Stimulated activated CD4-positive, alpha-beta T cell treated with anti-CD3 and anti-CD28 coated beads, Interleukin-2, amount 100 ng/mL, for 48 hours (primary cell): Measurements from ENCODE around the gene TSPAN1.
A peak's percentile ranks its signal among the peaks of the same experiment; 100 is the strongest.

Experiments
- DNase-seq, 2 donors: peaks; one replicate each; pipeline ENCODE4 v3.0.0-alpha.2; 2020

The TSPAN1 gene, protein sequence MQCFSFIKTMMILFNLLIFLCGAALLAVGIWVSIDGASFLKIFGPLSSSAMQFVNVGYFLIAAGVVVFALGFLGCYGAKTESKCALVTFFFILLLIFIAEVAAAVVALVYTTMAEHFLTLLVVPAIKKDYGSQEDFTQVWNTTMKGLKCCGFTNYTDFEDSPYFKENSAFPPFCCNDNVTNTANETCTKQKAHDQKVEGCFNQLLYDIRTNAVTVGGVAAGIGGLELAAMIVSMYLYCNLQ

DNA sequence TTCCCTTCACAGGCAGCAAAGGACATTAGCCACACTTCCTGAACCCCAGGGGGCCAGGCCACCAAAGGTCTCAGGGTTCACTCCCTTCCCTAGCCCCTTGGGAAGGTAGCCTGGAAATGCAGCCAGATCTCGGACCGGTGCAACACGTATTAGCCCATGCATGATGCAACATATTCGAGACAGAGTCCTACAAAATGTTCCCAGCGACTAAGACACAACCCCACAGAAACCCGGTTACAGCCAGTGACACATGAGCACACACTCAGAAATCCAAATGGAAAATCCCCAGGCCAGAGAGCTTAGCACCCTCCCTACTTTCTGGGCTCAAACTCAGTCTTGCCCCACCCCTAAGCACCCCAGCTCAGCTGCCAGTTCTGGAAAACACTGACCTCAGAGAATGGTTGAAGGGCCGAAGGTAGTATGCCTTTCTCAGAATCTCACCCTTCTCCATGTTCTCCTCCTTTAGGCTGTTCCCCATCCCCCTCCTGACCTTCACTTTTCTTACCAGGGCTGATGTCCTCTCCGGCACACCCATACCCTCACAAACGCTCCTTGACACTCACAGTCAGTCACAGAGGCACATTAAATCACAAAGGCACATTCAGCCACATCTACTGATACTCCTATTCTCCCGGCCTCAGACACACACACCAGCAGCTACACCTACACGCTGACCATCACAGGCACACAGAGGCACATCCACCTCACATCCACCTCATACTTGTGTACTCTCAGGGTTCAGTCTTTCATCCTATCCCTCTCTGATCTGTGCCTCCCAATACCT, at the start of gene TSPAN1:
Gene TSPAN1 (plus strand): TSS at position 640 of the 784 bp plus-strand sequence. CDS start 6,021 bp downstream, outside the sequence.
- no peak for DNase-seq

DNA sequence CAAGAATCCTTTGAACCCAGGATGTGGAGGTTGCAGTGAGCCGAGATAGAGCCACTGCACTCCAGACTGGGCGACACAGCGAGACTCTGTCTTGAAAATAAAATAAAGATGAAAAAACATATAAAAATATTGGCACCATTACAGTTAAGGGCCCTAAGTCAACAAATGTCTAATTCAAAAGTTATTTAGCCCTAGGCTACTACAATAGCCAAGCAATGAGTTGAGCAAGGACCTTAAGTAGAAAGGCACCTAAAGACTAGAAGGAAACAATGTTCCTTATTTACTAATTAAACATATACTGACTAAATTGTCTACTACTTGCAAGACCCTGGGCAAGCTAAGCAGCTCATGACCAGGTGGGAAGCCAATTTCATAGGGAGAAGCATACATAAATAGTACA, 46.5 kb upstream of the TSPAN1 start:
- no peak for DNase-seq

DNA sequence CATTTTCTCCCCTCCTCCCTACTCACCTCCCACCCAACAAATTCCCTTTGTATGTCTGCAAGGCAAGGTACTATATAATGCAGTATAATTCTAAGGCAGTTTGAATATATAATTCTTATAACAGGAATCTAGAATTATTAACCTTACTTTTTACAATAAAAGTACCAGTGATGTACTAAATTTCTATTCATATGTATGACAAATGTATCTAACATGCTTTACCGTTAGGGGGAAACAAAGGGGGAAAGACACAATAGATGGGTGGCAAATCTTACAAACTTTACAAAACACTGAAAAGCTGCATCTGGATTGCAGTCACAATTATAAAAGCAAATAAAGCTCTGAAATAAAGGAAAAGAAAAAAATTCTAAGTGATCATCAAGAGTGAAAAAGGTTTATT, 44.8 kb upstream of the TSPAN1 start:
- DNase-seq = no peak

GRCh38 chr1:46130606-46131005, 44.3 kb upstream of the TSPAN1 start:
- DNase-seq = no peak

DNA sequence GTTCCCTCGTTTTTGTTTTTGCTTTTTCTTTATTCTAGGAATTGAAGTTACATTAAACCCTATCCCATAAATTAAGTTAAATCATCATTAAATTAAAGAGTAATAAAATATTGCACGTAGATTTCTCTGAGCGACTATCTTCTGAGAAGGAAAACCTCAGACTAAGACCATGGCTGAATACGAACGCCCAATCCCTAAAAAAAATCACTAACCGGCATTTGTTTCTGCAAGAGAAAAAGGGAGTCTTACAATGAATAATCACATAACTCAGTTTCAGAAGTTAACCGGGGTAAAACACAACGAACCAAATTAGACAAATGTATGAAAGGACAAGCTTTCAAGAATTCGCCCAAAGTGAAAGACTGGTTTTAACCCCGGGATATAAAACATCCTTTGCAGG, 43.8 kb upstream of the TSPAN1 start:
- no peak for DNase-seq

DNA sequence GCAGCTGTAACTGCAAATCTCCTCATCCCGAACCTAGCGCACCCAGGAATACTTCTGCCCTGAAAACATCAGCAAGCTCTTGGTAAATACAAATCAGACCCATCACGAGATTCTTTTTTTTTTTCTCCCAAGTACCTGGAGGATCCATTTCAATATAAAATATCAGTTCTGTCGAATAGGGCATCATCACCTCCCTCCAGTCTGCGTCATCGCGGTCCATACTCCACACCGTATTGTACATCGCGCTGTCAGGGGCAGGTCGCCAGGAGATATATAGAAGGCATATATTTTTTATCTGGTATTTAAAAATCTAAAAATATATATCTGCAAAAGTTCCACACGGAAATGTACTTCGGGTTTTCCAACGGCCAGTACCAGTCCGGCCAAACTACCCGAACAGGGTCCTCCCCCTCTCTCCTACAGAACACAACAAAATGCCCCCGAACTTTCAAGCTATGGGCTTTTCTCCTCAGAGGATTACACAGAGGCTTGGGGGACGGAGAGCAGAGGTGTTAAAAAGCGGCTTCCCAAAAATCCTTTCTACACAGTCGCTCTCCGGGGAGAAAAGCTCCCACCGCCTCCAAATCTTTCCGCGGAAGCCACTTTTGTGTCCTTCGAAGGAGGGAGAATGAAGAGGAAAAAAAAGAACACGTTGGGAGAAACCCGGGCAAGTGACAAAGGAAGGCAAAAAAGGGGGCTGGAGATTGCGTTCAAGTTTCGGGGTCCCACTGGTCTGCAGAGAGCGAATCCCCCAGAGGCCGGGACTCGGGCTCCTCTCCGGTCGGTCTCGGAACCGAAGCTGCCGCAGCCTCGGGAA, 43.0 kb upstream of the TSPAN1 start:
- DNase-seq = peak; percentile 3 to 13

GRCh38 chr1:46132529-46133180, 42.2 kb upstream of the TSPAN1 start, which contains the start of gene PIK3R3:
Gene PIK3R3, minus strand, starts transcription at chr1:46132629. Its CDS starts 677 bp downstream, at chr1:46131952.
- DNase-seq = peak; percentile 76 to 81

DNA sequence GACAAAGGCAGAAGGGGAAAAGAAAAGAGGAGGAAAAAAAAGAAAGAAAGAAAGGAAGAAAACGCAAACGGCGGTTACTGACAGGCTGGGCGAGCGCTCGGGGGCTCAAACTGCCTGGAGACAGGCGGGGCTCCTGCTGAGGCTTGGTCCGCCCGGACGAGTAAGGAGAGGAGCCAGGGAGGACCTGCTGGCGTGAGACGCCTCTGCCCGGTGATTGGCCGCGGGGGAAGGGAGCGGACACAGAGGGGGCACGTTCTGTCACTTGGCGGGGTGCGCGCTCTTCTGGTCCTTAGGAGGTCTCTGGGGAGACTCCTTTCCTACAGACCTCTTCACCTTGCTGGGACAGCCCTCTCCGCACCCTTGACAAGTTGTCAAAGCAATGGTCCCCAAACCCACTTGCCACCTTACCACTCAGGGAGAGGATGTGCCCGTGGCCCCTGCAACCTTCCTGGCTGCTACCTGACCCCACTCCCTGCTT, 41.7 kb upstream of the TSPAN1 start:
- DNase-seq = no peak

DNA sequence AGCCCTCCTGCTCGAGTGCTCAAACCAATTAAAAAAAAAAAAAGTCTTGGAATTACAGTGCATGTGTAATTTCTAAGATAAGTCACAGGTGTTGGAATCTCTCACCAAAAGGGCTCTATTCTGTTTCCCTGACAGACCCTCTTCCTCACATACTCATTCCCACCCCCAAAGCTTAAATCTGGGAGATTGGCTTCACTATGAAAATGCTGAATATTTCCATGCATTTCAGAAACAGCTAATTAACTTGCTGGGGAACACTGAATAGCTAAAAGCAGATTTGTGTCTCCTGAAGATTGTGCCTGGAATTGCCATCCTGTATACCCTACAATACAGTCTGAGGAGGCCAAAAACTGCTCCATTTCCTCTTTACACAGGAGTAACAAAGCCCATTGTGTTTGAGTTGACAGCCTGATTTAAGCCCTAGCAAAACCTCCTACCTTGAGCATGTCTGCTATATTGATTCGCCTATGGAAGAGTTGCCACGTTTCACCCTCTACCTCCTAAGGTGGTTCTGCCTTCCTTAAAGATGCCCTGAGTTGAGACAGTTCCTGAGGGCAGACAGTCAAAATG, 41.0 kb upstream of the TSPAN1 start:
- no peak for DNase-seq

- no peak for DNase-seq
These were observed 40.1 kb upstream of the TSPAN1 start for GRCh38 chr1:46134660-46135331.

GRCh38 chr1:46136711-46137110, 38.2 kb upstream of the TSPAN1 start:
- no peak for DNase-seq

GRCh38 chr1:46137916-46138315, 37.0 kb upstream of the TSPAN1 start:
- no peak for DNase-seq

- DNase-seq = no peak
These were observed 26.6 kb upstream of the TSPAN1 start for GRCh38 chr1:46148318-46148717.

- no peak for DNase-seq
These were observed 24.8 kb upstream of the TSPAN1 start for GRCh38 chr1:46150085-46150484.

- DNase-seq = no peak
These were observed 22.9 kb upstream of the TSPAN1 start for GRCh38 chr1:46152016-46152415.

GRCh38 chr1:46153228-46153627, 21.7 kb upstream of the TSPAN1 start:
- DNase-seq = no peak

DNA sequence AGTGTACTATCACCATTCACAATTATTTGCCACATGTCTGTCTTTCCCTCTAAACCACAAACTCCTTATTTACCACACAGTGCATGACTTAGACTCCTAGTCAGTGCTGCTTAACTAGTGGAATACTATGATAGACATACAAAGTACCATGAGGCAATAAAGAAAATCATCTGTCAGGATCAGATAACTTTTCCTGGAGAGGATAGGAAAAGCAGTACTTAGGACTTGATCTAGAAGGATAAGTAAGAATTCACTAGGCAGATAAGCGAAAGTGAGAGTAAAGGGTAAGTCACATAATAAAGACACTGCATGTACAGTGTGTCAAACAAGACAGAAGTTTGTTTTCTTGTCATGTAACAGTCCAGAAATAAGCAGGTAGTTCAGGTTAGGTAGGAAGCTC, 21.2 kb upstream of the TSPAN1 start:
- DNase-seq = no peak

GRCh38 chr1:46157916-46158311, 17.0 kb upstream of the TSPAN1 start:
- no peak for DNase-seq

DNA sequence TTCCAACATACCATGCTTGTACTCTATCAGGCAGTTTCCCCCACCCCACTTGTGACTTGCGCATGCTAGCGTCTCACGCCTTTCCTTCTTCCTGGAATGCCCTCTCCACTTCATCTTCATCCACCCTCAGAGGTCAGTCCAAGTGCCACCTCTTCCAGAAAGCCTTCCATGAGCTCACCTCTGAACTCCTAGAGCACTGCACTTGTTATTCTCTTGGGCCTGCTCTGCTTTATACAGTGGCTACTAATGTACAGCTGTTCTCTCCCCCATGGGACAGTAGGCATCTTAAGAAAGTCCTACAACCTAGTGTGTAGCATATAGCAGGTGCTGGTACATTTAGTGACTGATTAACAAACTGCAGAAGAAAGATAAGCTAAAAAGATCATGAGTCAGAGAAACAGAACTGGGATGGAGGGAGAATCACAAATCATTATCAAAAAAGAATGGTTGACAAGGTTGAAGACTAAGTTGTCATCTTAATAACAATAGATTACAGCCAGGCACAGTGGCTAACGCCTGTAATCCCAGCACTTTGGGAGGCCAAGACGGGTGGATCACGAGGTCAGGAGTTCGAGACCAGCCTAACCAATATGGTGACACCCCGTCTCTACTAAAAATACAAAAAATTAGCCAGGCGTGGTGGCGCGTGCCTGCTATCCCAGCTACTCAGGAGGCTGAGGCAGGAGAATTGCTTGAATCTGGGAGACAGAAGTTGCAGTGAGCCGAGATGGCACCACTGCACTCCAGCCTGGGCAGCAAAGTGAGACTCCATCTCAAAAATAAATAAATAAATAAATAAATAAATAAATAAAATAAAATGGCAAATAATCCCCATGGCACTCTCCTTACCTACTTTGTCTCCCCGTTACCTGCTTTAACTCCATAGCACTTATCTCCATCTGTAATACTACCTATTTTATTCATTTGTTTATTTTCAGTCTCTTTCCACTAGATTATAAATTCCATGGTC, 16.3 kb upstream of the TSPAN1 start:
- no peak for DNase-seq

DNA sequence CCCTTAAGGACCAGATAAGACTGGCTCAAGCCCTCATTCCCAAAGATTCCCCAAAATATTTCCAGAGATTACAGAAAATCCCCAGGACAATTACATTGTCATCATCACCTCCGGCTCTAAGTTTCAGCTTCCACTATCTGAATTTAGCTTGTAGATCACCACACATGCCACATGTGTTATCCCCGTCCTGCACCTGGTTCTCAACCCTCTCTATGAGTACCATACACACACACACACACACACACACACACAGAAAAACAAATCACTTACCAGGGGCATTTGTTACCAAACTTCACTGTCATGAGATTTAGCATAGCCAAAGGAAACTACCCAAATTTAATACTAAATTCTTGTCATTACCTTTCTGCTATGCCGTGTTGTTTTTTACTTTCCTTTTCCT, 15.4 kb upstream of the TSPAN1 start:
- DNase-seq = no peak

GRCh38 chr1:46160212-46160611, 14.7 kb upstream of the TSPAN1 start:
- DNase-seq = no peak
